Fibroblast of skin of scalp (primary cell): Measurements from ENCODE around the gene SMOC1.

Experiments used
- DNase-seq: peaks from one replicate; pipeline ENCODE4 v3.0.0-alpha.2; 2013

Gene SMOC1

GRCh38 chr14:70011708-70012107 is 132.5 kb downstream of the SMOC1 start:
- no peak for DNase-seq

GRCh38 chr14:70013271-70013873 is 134.2 kb downstream of the SMOC1 start:
- DNase-seq, result peak; percentile 4

- DNase-seq, result no peak
Measured at GRCh38 chr14:70014406-70015095, 135.3 kb downstream of the SMOC1 start.

- no peak for DNase-seq
Measured at GRCh38 chr14:70018230-70018629, 139.0 kb downstream of the SMOC1 start.

GRCh38 chr14:70018713-70019211 is 139.5 kb downstream of the SMOC1 start:
- DNase-seq, result peak; percentile 4

GRCh38 chr14:70019695-70020094 is 140.5 kb downstream of the SMOC1 start:
- DNase-seq, result no peak

GRCh38 chr14:70020352-70021170 is 141.3 kb downstream of the SMOC1 start:
- no peak for DNase-seq

- DNase-seq, result no peak
Measured at GRCh38 chr14:70021548-70022220, 142.5 kb downstream of the SMOC1 start.

GRCh38 chr14:70022771-70023445 is 143.7 kb downstream of the SMOC1 start:
- no peak for DNase-seq

- DNase-seq, result no peak
Measured at GRCh38 chr14:70023871-70024270, 144.7 kb downstream of the SMOC1 start.

- DNase-seq, result peak; percentile 46
Measured at GRCh38 chr14:70027785-70028428, 148.7 kb downstream of the SMOC1 start.

- no peak for DNase-seq
Measured at GRCh38 chr14:70029296-70030132, 150.3 kb downstream of the SMOC1 start.

- no peak for DNase-seq
Measured at GRCh38 chr14:70032016-70032415, 152.8 kb downstream of the SMOC1 start.

- peak; percentile 4 for DNase-seq
Measured at GRCh38 chr14:70032447-70032846, 153.2 kb downstream of the SMOC1 start.

- DNase-seq, result no peak
Measured at GRCh38 chr14:70033116-70033515, 153.9 kb downstream of the SMOC1 start.

- no peak for DNase-seq
Measured at GRCh38 chr14:70033561-70033960, 154.3 kb downstream of the SMOC1 start.

- no peak for DNase-seq
Measured at GRCh38 chr14:70034257-70034656, 155.0 kb downstream of the SMOC1 start.

GRCh38 chr14:70036665-70037064 is 157.4 kb downstream of the SMOC1 start:
- no peak for DNase-seq

- no peak for DNase-seq
Measured at GRCh38 chr14:70043001-70043400, 163.8 kb downstream of the SMOC1 start.

GRCh38 chr14:70045310-70045709 is 166.1 kb downstream of the SMOC1 start:
- no peak for DNase-seq
